Caco-2 (cell line): ENCODE results near the gene ENTPD2. TPM values are rescaled to one million over a fixed set of nuclear protein-coding genes. Genes with fewer than 3 reads are reported as not detected.

ENCODE experiments used
- BruUV-seq: library from RNA; stranded (reverse); fragments of 400-500 nt; replicated peaks from 2 replicates; lab custom pipeline; 2021; lab: Mats Ljungman, UMichigan
- CTCF ChIA-PET: fragments of 300-600 bp; sonication (Branson Sonifier 250); formaldehyde crosslinking; loops from one replicate; lab custom pipeline; 2022; ENCODE audit warnings: antibody characterized with exemption; lab: Charles Lee
- POLR2A ChIA-PET: fragments of 300-600 bp; sonication (Branson Sonifier 250); formaldehyde crosslinking; loops from one replicate; lab custom pipeline; 2022; ENCODE audit warnings: antibody characterized with exemption; lab: Charles Lee
- DNase-seq, 2 experiments: peaks; one replicate each; pipeline versions ENCODE4 v3.0.0 to v3.0.0-alpha.2; 2020 to 2022
- H3K27me3 ChIP-seq: replicated peaks from 2 replicates; pipeline ENCODE4 v1.6.0; 2011; ENCODE audit warnings: low read length; ENCODE audit not compliant: control insufficient read depth, insufficient read depth
- H3K36me3 ChIP-seq: 2 replicates; pipeline ENCODE4 v1.5.1; 2011; ENCODE audit warnings: low read length; ENCODE audit not compliant: control insufficient read depth, insufficient read depth
- H3K4me1 ChIP-seq: fragments of 250-450 bp; sonication (Bioruptor Pico); 2 replicates; pipeline ENCODE4 v1.5.1; 2020; ENCODE audit warnings: mild to moderate bottlenecking
- H3K4me3 ChIP-seq: 2 replicates; pipeline ENCODE4 v1.5.1; 2011; ENCODE audit warnings: low read depth, mild to moderate bottlenecking, control low read depth, low read length
- H3K9me3 ChIP-seq: fragments of 250-450 bp; sonication (Bioruptor Pico); 2 replicates; pipeline ENCODE4 v1.5.1; 2020; ENCODE audit warnings: mild to moderate bottlenecking, moderate library complexity
- H3K27ac Mint-ChIP-seq: one replicate; pipeline ENCODE4 v1.8.0; 2022; ENCODE audit warnings: mixed read lengths; ENCODE audit not compliant: unreplicated experiment
- H3K27me3 Mint-ChIP-seq: one replicate; pipeline ENCODE4 v1.8.0; 2022; ENCODE audit warnings: mixed read lengths; ENCODE audit not compliant: insufficient read depth, unreplicated experiment
- H3K36me3 Mint-ChIP-seq: one replicate; pipeline ENCODE4 v1.8.0; 2022; ENCODE audit warnings: mild to moderate bottlenecking, mixed read lengths; ENCODE audit not compliant: insufficient read depth, unreplicated experiment
- H3K4me1 Mint-ChIP-seq: one replicate; pipeline ENCODE4 v1.8.0; 2022; ENCODE audit warnings: low read depth, mixed read lengths; ENCODE audit not compliant: unreplicated experiment
- H3K4me3 Mint-ChIP-seq: one replicate; pipeline ENCODE4 v1.8.0; 2022; ENCODE audit warnings: mild to moderate bottlenecking, moderate library complexity, mixed read lengths; ENCODE audit not compliant: unreplicated experiment
- H3K9me3 Mint-ChIP-seq: one replicate; pipeline ENCODE4 v1.8.0; 2022; ENCODE audit warnings: mixed read lengths; ENCODE audit not compliant: unreplicated experiment
- CTCF ChIP-seq, 2 experiments: fragments of 200-600 bp in 1 of 2; IDR thresholded peaks; 1 replicate in 1 of 2; 2 replicates in 1 of 2; pipeline versions ENCODE4 v1.5.1 to v1.8.0; 2011 to 2022; ENCODE audit warnings: antibody characterized with exemption in 1 of 2, control low read depth in 1 of 2, inconsistent platforms in 1 of 2, low read depth in 1 of 2, low read length in 1 of 2, mild to moderate bottlenecking in 1 of 2, moderate library complexity in 1 of 2; ENCODE audit not compliant: insufficient read depth in 1 of 2, severe bottlenecking in 1 of 2, unreplicated experiment in 1 of 2
- intact Hi-C: fragments of 100-400 bp; cut with micrococcal nuclease; formaldehyde crosslinking; loops from one replicate; pipeline ENCODE4 v1.10.0; 2022; ENCODE audit not compliant: unreplicated experiment
- total RNA-seq: library from RNA; stranded (reverse); gene quantifications from 2 replicates; pipeline ENCODE4 v1.2.3, GENCODE V29; 2022

Gene ENTPD2
- total RNA-seq, 1 experiment from 2014 or later = 2.9 TPM

DNA sequence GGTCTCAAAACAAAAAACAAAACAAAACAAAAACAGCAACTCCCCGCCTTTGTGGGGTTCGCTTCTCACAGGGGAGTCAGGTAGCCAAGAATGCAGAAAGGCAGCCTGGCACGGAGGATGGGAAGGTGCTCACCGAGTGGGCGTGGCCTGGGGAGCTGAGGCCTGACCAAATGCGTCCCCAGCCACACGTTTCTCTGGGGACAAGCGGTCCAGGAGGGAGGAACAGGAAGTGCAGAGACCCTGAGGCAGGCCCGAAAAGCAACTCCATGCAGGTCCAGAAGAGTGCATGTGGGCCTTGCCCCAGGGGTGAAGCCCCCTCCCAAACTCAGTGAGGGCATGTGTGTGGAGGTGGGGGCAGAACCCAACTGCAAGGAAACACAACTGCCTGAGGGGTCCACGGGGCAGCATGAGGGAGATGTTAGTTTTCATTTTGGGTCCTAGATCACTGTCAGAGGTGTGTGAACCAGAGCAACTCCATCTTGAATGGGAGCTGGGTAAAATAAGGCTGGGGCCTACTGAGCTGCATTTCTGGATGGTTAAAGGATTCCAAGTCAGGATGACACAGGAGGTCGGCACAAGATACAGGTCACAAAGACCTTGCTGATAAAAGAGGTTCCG is 20.9 kb upstream of the ENTPD2 start:
- Mint-ChIP-seq H3K27ac (no peak overlapping the region), H3K27me3 (no peaks in the 10 kb centered on the region), H3K4me1 (peaks cover 9% of the 10 kb centered on the region), H3K9me3 (no peaks in the 10 kb centered on the region), H3K36me3 (peaks cover 10% of the 10 kb centered on the region), H3K4me3 (no peak overlapping the region)
- TF ChIP-seq CTCF (IDR thresholded peaks at IDR 0.05; ENCODE audit: insufficient read depth in 1 of 2, low read depth in 1 of 2, low read length in 1 of 2, severe bottlenecking in 1 of 2, unreplicated experiment in 1 of 2) = no peak
- DNase-seq = peak in 1 of 2 experiments; percentile 33
- Histone ChIP-seq H3K4me3 (no peak overlapping the region), H3K4me1 (peaks cover 26% of the 10 kb centered on the region), H3K36me3 (no peaks in the 10 kb centered on the region), H3K9me3 (no peaks in the 10 kb centered on the region), H3K27me3 (no peaks in the 10 kb centered on the region)
- POLR2A ChIA-PET = no interaction called here
- intact Hi-C loops = no loop called here
- CTCF ChIA-PET = no interaction called here
- no TSS peak for BruUV-seq

DNA sequence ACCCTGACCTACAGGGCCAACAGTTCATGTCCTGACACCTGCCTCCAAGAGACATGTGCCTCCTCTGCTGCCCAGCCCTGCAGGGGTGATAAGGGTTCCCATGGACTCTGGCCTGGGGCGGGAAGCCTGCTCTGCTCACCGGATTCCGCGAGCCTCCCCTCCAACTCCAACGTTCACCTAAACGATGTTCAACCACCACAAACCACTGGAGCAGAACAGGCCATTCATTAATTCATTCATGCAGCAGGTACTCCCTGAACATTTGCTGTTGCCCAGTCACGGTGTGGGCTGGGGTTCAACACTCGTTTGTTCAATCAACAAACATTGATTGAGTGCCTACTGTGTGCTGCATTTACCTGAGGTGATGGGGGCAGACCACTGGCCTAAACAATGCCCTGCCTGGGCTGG is 20.1 kb upstream of the ENTPD2 start:
- H3K9me3 Mint-ChIP-seq = no peaks in the 10 kb centered on the region
- H3K27me3 Mint-ChIP-seq = no peaks in the 10 kb centered on the region
- ChIA-PET CTCF (no interaction called here), POLR2A (no interaction called here)
- peaks cover 9% of the 10 kb centered on the region for H3K4me1 Mint-ChIP-seq
- no peak overlapping the region for H3K4me3 ChIP-seq
- no peak for TF ChIP-seq CTCF (IDR thresholded peaks at IDR 0.05; ENCODE audit: insufficient read depth in 1 of 2, low read depth in 1 of 2, low read length in 1 of 2, severe bottlenecking in 1 of 2, unreplicated experiment in 1 of 2)
- DNase-seq = peak in 1 of 2 experiments; percentile 64
- H3K27ac Mint-ChIP-seq = no peak overlapping the region
- intact Hi-C loops = no loop called here
- no peaks in the 10 kb centered on the region for H3K9me3 ChIP-seq
- no peaks in the 10 kb centered on the region for H3K36me3 ChIP-seq
- H3K36me3 Mint-ChIP-seq = peaks cover 8% of the 10 kb centered on the region
- no peaks in the 10 kb centered on the region for H3K27me3 ChIP-seq
- peaks cover 29% of the 10 kb centered on the region for H3K4me1 ChIP-seq
- no peak overlapping the region for H3K4me3 Mint-ChIP-seq
- no TSS peak for BruUV-seq

DNA sequence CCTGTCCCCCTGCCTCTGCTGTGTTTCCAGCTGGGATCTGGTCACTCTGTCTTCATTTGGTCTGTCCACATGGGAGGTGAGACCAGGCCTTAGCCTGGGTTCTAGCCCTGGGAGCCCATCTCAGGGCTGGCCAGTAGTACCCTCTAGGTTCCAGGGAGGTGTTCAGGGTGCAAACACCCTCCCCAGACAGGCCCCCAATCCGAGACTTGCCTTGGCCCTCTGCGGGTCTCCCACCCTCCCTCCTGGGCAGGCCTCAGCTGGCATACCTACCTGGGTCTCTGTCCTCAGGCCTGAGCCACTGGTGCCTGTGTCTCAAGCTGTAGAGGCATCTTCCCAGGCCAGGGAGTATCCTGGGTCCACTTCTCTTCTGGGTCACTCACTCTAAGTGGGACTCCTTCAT is 17.4 kb upstream of the ENTPD2 start:
- peak overlapping the region; percentile 85 for H3K27ac Mint-ChIP-seq
- POLR2A ChIA-PET = interaction anchor here (1.0 to 1.9 kb wide), 4 partner anchors 15 to 169 kb away, joined by 3 to 24 read pairs (median 8); partner anchors contain the start of genes ENTPD2, MAN1B1 and TUBB4B
- BruUV-seq = no TSS peak

More for the DNA sequence above, 17.4 kb upstream of the ENTPD2 start:
- H3K4me1 Mint-ChIP-seq = peaks cover 18% of the 10 kb centered on the region
- H3K27me3 ChIP-seq = no peaks in the 10 kb centered on the region
- H3K9me3 Mint-ChIP-seq = no peaks in the 10 kb centered on the region
- intact Hi-C loops = no loop called here
- peak overlapping the region; percentile 68 for H3K4me3 Mint-ChIP-seq
- CTCF ChIA-PET = interaction anchor here (0.7 to 5.2 kb wide), 10 partner anchors 11 to 182 kb away, joined by 4 to 42 read pairs (median 8); partner anchors contain the start of genes ABCA2, ANAPC2 and SSNA1
- H3K9me3 ChIP-seq = no peaks in the 10 kb centered on the region
- peaks cover 33% of the 10 kb centered on the region for H3K4me1 ChIP-seq
- H3K36me3 ChIP-seq = 0 out of 2 replicates have a peak, but pooled peaks cover 2% of the 10 kb centered on the region
- peaks cover 18% of the 10 kb centered on the region for H3K36me3 Mint-ChIP-seq
- peak in 1 of 2 experiments; percentile 34 for DNase-seq
- H3K4me3 ChIP-seq = peak overlapping the region; percentile 80
- TF ChIP-seq CTCF (IDR thresholded peaks at IDR 0.05; ENCODE audit: insufficient read depth in 1 of 2, low read depth in 1 of 2, low read length in 1 of 2, severe bottlenecking in 1 of 2, unreplicated experiment in 1 of 2) = no peak
- H3K27me3 Mint-ChIP-seq = no peaks in the 10 kb centered on the region
